SJCRH30 (cell line): ENCODE measurements around the gene PFKFB3. TPM values are rescaled to one million over a fixed set of nuclear protein-coding genes. Genes with fewer than 3 reads are reported as not detected.
"Not testable (repeated sequence)": the region's sequence is repeated elsewhere in the genome, so short reads cannot be mapped to it uniquely, and the experiment has no call there.

Source experiments
- DNase-seq, 2 experiments: peaks; one replicate each; pipeline ENCODE4 v3.0.0-alpha.2; 2015 to 2020
- H3K27ac ChIP-seq: fragments of 250-450 bp; sonication (Bioruptor Pico); 2 replicates; pipeline ENCODE4 v1.5.1; 2020; ENCODE audit warnings: mild to moderate bottlenecking, moderate library complexity
- H3K27me3 ChIP-seq: fragments of 250-450 bp; sonication (Bioruptor Pico); 2 replicates; pipeline ENCODE4 v1.5.1; 2020; ENCODE audit warnings: mild to moderate bottlenecking, moderate library complexity
- H3K36me3 ChIP-seq: fragments of 250-450 bp; sonication (Bioruptor Pico); 2 replicates; pipeline ENCODE4 v1.5.1; 2020; ENCODE audit warnings: mild to moderate bottlenecking, moderate library complexity
- H3K4me1 ChIP-seq: fragments of 250-450 bp; sonication (Bioruptor Pico); 2 replicates; pipeline ENCODE4 v1.5.1; 2020; ENCODE audit warnings: mild to moderate bottlenecking, moderate library complexity
- H3K4me3 ChIP-seq: fragments of 250-450 bp; sonication (Bioruptor Pico); 2 replicates; pipeline ENCODE4 v1.5.1; 2020; ENCODE audit warnings: mild to moderate bottlenecking, moderate library complexity
- H3K9me3 ChIP-seq: fragments of 250-450 bp; sonication (Bioruptor Pico); replicated peaks from 2 replicates; pipeline ENCODE4 v1.5.1; 2020; ENCODE audit warnings: mild to moderate bottlenecking, moderate library complexity
- total RNA-seq: library from RNA; depleted of rRNA; stranded (reverse); fragments of >200 nt; shearing (Covaris generic); gene quantifications from 2 replicates; pipeline ENCODE4 v1.2.3, GENCODE V29; 2014

Gene PFKFB3
- total RNA-seq, 1 experiment from 2014 or later, result 11.0 TPM

DNA sequence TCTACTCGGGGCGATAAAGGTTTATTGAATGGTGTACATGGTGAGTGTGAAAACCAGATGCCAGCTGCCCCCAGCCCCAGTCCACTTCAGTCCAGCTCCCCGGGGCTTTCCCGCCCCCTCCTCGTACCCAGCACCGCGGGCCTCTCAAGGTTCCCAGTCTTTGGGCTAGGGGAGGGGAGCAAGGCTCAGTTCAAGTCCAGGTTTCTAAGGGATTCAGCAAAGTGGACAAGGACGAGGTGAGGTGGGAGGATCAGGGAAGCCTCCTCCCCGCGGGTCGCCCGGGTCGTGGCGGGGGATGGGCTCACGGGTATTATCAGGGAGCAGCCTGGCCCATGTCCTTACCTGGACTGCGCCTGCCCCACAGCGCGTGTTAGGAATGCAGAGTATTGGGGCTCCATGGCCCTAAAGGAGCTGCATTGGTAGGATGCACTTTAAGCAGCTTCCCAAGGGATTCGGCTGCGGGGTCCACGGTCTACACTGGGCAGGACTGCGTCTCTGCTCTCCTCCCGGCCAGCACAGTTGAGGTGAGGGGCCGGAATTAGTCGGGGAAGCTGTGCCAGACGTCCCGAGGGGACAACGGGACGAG, 541 bp upstream of the PFKFB3 start:
- no peaks in the 10 kb centered on the region for H3K36me3 ChIP-seq
- no peaks in the 10 kb centered on the region for H3K9me3 ChIP-seq
- peak in 1 of 2 experiments; percentile 24 for DNase-seq
- H3K27ac ChIP-seq, result peak overlapping the region; percentile 10; the same call in 1 of the 2 replicates
- no peaks in the 10 kb centered on the region for H3K27me3 ChIP-seq
- H3K4me3 ChIP-seq, result peak overlapping the region; percentile 79
- H3K4me1 ChIP-seq, result no peaks in the 10 kb centered on the region

DNA sequence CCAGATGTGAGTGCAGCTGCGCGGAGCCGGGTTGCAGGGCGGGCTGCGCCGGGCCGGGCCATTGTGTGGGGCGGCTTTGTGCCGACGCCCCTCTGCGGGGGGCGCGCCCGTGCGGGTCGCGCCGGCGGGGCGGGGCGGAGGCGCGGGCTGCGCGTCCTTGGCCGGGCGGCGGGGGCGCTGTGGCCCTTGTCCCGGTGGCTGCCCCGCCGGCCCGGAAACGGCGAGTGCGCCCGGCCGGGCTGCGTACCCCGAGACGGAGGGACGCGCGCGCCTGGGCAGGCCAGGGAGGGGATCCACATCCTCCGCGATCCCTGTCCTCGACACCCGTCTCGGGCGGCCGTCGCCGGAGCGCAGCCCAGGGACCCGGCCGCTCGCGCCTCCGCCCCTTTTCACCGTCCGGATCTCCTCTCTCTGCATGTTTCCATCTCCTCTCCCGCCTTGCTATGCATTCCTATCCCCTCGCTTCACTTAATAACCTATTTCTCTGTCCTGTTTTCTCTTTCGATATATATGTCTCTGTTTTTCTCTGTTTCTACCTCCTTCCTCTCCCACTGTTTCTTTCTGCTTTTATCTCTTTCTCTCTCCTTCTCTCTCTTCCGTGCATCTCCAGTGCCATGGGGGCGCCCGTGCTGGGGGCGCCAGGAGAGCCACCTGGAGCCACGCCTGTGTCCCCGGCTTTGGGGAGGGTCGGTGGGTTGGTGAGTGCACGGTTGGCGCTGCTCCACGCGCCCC, 765 bp downstream of the PFKFB3 start:
- Histone ChIP-seq H3K36me3 (no peaks in the 10 kb centered on the region), H3K9me3 (no peaks in the 10 kb centered on the region), H3K27me3 (no peaks in the 10 kb centered on the region), H3K27ac (peak overlapping the region; percentile 60), H3K4me3 (peak overlapping the region; percentile 79), H3K4me1 (no peaks in the 10 kb centered on the region)
- peak; percentile 44 to 56 for DNase-seq

- Histone ChIP-seq H3K27me3 (no peaks in the 10 kb centered on the region), H3K4me1 (no peaks in the 10 kb centered on the region), H3K9me3 (no peaks in the 10 kb centered on the region), H3K27ac (no peak overlapping the region; the same call in 1 of the 2 replicates), H3K4me3 (peak overlapping the region; percentile 79), H3K36me3 (no peaks in the 10 kb centered on the region)
- no peak for DNase-seq
Measured at GRCh38 chr10:6204063-6204340, 1.3 kb downstream of the PFKFB3 start.

- no peak for DNase-seq
- Histone ChIP-seq H3K4me1 (no peaks in the 10 kb centered on the region), H3K27me3 (no peaks in the 10 kb centered on the region), H3K4me3 (peak overlapping the region; percentile 79), H3K36me3 (no peaks in the 10 kb centered on the region), H3K9me3 (no peaks in the 10 kb centered on the region), H3K27ac (no peak overlapping the region)
Measured at GRCh38 chr10:6204341-6205191, 1.8 kb downstream of the PFKFB3 start.

GRCh38 chr10:6206486-6206885, 3.8 kb downstream of the PFKFB3 start:
- not testable (repeated sequence) for H3K9me3 ChIP-seq, H3K4me3 ChIP-seq, H3K36me3 ChIP-seq, H3K4me1 ChIP-seq, H3K27ac ChIP-seq, DNase-seq, H3K27me3 ChIP-seq

DNA sequence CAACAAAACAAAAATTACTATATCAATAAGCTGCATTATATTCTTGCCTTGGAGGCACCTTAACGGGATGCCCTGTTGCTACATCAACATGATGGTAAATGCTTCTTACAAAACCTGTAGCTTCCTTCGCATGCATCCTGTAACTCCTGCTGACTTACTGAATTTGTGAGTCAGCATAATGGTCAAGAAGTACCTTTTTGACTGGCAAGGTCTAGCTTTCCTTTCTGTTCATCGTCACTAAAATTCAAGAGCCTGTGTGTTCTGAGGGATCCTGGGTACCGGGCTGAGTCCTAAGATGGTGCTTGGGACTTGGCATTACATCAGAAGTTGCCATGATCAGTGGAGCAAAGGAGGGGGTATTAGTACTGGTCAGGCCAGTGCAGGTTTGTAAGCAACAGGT, 4.9 kb downstream of the PFKFB3 start:
- DNase-seq, result no peak
- Histone ChIP-seq H3K4me1 (no peaks in the 10 kb centered on the region), H3K9me3 (no peaks in the 10 kb centered on the region), H3K27me3 (no peaks in the 10 kb centered on the region), H3K36me3 (no peaks in the 10 kb centered on the region), H3K27ac (no peak overlapping the region), H3K4me3 (no peak overlapping the region)

DNA sequence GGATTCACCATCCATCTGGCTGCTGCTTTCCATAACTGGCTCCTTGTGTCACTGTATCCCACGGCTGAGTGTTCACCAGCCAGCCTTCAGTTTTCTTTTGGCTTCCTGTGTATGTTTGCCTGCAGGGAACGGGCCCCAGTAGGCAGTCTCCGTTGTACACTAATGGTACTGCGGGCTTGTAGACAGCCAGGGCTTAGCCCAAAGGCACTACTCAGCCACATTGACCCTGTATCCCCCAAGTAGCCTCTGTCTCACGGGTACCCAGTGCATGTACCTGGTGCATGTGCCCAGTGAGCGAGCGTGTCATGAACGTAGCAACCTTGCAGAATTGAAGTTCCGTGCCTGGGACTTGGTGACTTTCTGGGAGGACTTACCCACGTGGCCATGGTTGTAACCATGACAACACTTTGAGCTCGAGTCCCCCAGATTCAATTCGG, 6.1 kb downstream of the PFKFB3 start:
- H3K4me3 ChIP-seq, result no peak overlapping the region
- no peaks in the 10 kb centered on the region for H3K27me3 ChIP-seq
- H3K9me3 ChIP-seq, result no peaks in the 10 kb centered on the region
- no peaks in the 10 kb centered on the region for H3K36me3 ChIP-seq
- no peak overlapping the region for H3K27ac ChIP-seq
- no peaks in the 10 kb centered on the region for H3K4me1 ChIP-seq
- no peak for DNase-seq

DNA sequence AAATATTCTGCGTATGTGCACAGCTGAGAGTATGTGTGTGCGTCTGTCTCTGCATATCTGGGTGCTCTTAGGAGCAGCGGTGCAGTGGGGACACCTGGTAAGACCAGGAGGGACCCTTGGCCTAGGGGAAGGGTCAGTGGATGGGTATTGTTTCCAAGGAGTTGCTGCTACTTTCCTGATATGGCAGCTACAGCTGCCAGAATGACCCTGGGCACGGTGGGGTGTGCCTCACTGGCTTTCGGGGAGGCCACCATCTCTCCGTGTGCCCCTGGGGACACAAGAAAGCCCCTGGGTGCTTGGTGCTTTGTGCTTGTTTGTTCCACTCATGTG, 8.6 kb downstream of the PFKFB3 start:
- Histone ChIP-seq H3K27me3 (no peaks in the 10 kb centered on the region), H3K27ac (no peak overlapping the region), H3K4me1 (no peaks in the 10 kb centered on the region), H3K9me3 (no peaks in the 10 kb centered on the region), H3K36me3 (no peaks in the 10 kb centered on the region), H3K4me3 (no peak overlapping the region)
- DNase-seq, result no peak

DNA sequence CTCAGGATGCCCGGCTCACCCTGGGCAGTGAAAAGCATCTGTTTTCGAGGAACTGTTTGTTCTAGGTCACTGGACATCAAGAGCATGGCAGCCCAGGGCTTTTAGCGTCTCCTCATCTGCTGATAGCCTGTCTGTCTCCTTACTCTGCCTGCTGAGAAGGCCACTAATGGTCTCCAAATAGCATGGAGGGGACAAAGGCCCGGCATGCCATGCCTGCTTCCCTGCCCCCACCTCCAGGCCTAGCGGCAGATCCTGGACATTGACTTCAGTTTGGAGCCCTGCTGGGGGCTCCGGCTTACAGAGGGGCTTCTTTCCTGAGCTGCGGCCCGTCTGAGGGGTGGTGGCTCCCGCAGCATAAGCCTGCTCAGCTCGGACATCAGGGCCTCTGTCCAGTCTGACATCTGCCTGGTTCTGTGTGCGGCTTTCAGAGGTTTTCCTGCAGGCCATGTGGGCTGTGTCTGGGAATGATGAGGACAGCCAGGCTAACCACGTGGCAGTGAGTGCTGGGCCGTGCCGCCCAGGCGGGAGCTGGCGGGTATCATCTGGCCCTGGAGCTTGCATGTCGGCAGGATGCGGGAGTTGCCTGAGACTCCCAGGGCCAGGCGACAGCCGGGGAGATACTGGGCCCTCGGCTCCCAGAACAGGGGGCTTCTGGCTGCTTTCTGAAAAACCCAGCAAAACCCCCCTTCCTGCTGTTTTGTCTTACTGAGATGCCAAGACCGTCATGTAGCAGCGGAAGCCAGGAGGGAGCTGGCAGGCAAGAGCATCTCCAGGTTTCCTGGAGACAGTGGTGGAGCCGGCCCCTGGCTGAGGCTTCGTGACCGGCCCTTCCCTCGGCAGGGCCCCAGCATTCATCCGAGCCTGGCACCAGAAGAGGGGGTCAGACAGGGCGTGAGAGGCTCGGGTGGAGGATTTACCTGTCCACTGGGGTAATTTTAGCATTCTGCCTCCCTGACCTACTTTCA, 9.2 kb downstream of the PFKFB3 start:
- H3K27me3 ChIP-seq, result no peaks in the 10 kb centered on the region
- no peak overlapping the region for H3K4me3 ChIP-seq
- DNase-seq, result no peak
- H3K36me3 ChIP-seq, result no peaks in the 10 kb centered on the region; the same call in 1 of the 2 replicates
- no peaks in the 10 kb centered on the region for H3K9me3 ChIP-seq
- H3K27ac ChIP-seq, result no peak overlapping the region
- no peaks in the 10 kb centered on the region for H3K4me1 ChIP-seq

GRCh38 chr10:6212806-6213205, 10.1 kb downstream of the PFKFB3 start:
- no peak overlapping the region for H3K4me3 ChIP-seq
- H3K4me1 ChIP-seq, result no peaks in the 10 kb centered on the region
- no peaks in the 10 kb centered on the region for H3K27me3 ChIP-seq
- H3K27ac ChIP-seq, result no peak overlapping the region
- no peaks in the 10 kb centered on the region for H3K9me3 ChIP-seq
- no peaks in the 10 kb centered on the region; the same call in 1 of the 2 replicates for H3K36me3 ChIP-seq
- DNase-seq, result no peak

DNA sequence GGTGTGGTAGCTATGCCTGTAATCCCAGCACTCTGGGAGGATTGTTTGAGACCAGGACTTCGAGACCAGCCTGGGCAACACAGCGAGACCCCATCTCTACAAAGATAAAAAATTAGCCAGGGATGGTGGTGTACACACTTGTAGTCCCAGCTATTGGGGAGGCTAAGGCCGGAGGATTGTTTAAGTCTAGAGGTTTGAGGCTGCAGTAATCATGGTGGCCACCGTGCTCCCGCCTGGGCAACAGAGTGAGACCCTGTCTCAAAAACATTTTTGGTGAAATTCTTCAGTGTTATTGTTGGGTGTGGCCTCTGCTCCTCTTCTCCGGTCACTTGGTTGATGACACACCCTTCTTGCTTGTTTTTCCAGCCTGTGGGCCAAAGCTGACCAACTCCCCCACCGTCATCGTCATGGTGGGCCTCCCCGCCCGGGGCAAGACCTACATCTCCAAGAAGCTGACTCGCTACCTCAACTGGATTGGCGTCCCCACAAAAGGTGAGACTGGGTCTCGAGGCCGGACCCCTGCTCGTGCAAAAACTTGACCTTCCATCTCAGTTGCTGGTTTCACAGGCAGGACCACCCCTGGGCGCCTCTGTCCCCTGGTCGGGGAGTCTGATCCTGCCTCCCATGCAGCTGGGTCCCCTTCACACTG, 10.6 kb downstream of the PFKFB3 start:
- no peaks in the 10 kb centered on the region; the same call in 1 of the 2 replicates for H3K36me3 ChIP-seq
- H3K4me1 ChIP-seq, result no peaks in the 10 kb centered on the region

GRCh38 chr10:6213908-6214307, 11.2 kb downstream of the PFKFB3 start:
- Histone ChIP-seq H3K27ac (no peak overlapping the region), H3K36me3 (no peaks in the 10 kb centered on the region; the same call in 1 of the 2 replicates)

More for the DNA sequence above, 10.6 kb downstream of the PFKFB3 start:
- H3K27me3 ChIP-seq, result no peaks in the 10 kb centered on the region
- H3K9me3 ChIP-seq, result no peaks in the 10 kb centered on the region
- no peak overlapping the region for H3K4me3 ChIP-seq
- H3K27ac ChIP-seq, result no peak overlapping the region
- DNase-seq, result no peak

DNA sequence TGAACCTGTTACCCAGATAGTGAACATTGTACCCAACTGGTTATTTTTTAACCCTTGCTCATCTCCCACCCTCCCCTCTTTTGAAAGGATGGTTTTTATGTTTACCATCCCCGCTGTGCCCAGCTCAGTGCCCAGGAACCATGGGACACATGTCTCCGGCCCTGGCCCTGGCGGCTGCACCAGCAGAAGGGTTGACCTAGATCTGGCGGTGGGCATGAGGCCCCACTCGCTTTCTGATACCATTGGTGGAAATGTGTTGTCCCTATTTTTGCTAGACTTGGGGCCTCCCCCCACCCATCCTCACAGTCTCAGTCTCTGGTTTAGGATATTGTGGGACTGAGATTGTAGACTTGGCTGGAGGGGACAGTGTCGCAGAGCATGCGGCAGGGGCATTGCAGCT, 11.9 kb downstream of the PFKFB3 start:
- H3K36me3 ChIP-seq, result no peaks in the 10 kb centered on the region; the same call in 1 of the 2 replicates
- H3K9me3 ChIP-seq, result no peaks in the 10 kb centered on the region
- H3K27ac ChIP-seq, result no peak overlapping the region
- H3K4me1 ChIP-seq, result peaks cover 11% of the 10 kb centered on the region
- H3K4me3 ChIP-seq, result no peak overlapping the region
- DNase-seq, result no peak
- no peaks in the 10 kb centered on the region for H3K27me3 ChIP-seq

More at GRCh38 chr10:6213908-6214307, 11.2 kb downstream of the PFKFB3 start:
- Histone ChIP-seq H3K4me1 (peaks cover 4% of the 10 kb centered on the region), H3K27me3 (no peaks in the 10 kb centered on the region), H3K9me3 (no peaks in the 10 kb centered on the region), H3K4me3 (no peak overlapping the region)
- DNase-seq, result no peak

GRCh38 chr10:6215241-6215640, 12.5 kb downstream of the PFKFB3 start:
- no peaks in the 10 kb centered on the region for H3K9me3 ChIP-seq
- H3K4me3 ChIP-seq, result no peak overlapping the region
- H3K27me3 ChIP-seq, result no peaks in the 10 kb centered on the region
- H3K27ac ChIP-seq, result no peak overlapping the region
- no peak for DNase-seq
- H3K36me3 ChIP-seq, result no peaks in the 10 kb centered on the region; the same call in 1 of the 2 replicates
- peaks cover 13% of the 10 kb centered on the region for H3K4me1 ChIP-seq
